ENCODE measurements around the gene SARDH.
"Not testable (repeated sequence)": the region's sequence is repeated elsewhere in the genome, so short reads cannot be mapped to it uniquely, and the experiment has no call there.

SARDH gene

DNA sequence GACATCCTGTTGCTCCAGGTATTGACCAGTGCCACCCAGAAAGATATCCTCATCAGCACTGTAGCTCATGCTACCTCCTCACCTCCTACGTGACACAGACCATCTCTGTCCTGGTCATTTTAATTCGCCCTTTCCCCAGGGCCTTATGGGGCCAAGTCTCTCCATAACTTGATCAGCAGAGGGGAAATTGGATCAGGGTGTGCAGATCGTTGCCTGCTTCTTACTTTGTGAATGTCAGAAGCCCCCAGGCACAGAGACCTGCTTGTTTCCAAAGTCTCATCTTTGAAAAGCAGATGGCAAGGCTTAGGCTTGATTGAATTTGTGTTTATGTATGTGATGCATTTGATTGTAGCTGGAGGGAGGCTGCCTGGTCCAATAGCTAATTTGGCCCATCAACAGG, 110.8 kb downstream of the SARDH start:
- DNase-seq (ENCODE audit: low read depth): no peak
- in situ Hi-C loops (cut with HindIII; ENCODE audit: low sequenced_read_pairs): no loop called here
- no peak overlapping the region for H3K4me3 ChIP-seq (ENCODE audit: low read depth, low read length)
- TF ChIP-seq, protein P1, sequence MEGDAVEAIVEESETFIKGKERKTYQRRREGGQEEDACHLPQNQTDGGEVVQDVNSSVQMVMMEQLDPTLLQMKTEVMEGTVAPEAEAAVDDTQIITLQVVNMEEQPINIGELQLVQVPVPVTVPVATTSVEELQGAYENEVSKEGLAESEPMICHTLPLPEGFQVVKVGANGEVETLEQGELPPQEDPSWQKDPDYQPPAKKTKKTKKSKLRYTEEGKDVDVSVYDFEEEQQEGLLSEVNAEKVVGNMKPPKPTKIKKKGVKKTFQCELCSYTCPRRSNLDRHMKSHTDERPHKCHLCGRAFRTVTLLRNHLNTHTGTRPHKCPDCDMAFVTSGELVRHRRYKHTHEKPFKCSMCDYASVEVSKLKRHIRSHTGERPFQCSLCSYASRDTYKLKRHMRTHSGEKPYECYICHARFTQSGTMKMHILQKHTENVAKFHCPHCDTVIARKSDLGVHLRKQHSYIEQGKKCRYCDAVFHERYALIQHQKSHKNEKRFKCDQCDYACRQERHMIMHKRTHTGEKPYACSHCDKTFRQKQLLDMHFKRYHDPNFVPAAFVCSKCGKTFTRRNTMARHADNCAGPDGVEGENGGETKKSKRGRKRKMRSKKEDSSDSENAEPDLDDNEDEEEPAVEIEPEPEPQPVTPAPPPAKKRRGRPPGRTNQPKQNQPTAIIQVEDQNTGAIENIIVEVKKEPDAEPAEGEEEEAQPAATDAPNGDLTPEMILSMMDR (IDR thresholded peaks at IDR 0.05; ENCODE audit: low read depth, low read length, missing control alignments): no peak

DNA sequence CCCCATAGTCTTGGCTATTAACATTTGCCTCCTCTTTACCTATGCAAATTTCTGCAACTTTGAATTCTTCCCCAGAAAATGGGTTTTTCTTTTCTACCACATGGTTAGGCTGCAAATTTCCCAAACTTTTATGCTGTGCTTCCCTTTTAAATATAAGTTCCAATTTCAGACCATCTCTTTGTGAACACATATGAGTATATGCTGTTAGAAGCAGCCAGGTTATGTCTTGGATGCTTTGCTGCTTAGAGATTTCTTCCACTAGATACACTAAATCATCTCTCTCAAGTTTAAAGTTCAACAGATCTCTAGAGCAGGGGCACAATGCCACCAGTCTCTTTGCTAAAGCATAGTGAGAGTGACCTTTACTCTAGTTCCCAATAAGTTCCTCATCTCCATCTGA, 112.1 kb downstream of the SARDH start:
- in situ Hi-C loops (cut with HindIII; ENCODE audit: low sequenced_read_pairs); H3K4me3 ChIP-seq (ENCODE audit: low read depth, low read length); DNase-seq (ENCODE audit: low read depth): not testable (repeated sequence)

DNA sequence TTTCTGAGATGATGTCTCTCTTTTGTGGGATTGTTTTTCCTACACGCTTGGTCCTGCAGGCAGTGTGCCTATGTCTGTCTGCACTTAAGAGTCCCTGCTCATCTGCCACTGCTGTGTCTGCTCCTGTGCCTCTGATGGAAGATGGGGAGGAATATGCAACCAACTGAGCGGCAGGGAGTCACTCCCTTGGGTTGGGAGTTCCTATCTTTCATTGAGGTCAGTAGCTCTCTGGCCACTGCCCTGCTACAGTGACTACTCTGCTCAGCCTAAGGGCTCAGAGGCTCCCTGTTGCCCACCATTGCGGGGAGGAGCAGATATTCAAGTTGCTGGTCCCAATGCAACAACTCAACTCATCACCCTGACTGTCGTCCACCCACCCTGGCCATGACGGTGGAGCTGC, 115.6 kb downstream of the SARDH start:
- no peak for DNase-seq (ENCODE audit: low read depth)
- TF ChIP-seq, protein P1 (IDR thresholded peaks at IDR 0.05; ENCODE audit: low read depth, low read length, missing control alignments): no peak
- in situ Hi-C loops (cut with HindIII; ENCODE audit: low sequenced_read_pairs): no loop called here
- no peak overlapping the region for H3K4me3 ChIP-seq (ENCODE audit: low read depth, low read length)

DNA sequence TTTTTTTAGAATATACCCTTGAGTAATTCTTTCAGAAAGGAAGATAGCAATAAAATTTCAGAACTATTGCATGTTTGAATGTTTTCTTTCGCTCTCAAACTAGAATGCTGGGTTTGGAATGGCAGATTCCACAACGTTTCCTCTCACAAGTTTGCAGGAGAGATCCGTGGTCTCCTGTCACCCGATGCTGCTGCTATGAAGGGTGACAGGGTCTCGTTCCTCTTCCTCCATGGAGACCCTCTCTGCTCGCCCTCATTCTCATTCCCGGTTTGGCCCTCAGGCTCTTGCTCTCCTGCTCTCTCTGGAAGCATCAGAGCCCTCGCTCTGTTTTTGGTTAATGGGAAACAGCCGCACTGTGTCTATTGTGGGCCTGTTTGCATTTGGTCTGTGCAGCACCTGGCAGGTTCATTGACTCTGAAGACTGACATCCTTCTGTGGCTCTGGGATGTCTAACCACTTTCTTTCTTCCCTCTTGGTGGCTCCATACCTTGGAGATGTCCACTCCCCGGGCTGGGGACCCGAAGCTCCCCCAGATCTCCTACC, 116.4 kb downstream of the SARDH start:
- TF ChIP-seq, protein P1 (IDR thresholded peaks at IDR 0.05; ENCODE audit: low read depth, low read length, missing control alignments): no peak
- DNase-seq (ENCODE audit: low read depth): no peak
- no peak overlapping the region for H3K4me3 ChIP-seq (ENCODE audit: low read depth, low read length)
- in situ Hi-C loops (cut with HindIII; ENCODE audit: low sequenced_read_pairs): no loop called here

DNA sequence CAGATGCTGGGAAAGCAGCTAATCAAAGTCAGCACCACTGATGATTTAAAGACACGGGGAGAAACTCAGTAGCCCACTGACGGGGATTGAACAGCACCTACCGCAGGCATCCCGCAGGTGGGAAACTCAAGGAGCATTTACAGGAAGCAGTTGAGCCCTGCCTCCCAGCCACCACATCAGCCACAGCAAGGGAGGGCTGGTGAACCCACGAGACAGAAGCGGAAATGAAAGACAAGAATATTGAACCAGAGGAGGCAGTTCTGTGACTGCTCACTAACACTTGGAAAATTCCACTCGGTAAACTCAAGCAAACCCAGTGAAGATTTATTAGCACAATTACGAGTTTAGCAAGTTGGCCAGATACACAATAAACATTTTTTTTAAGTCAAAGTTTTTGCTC, 118.4 kb downstream of the SARDH start:
- DNase-seq (ENCODE audit: low read depth): no peak
- no peak overlapping the region for H3K4me3 ChIP-seq (ENCODE audit: low read depth, low read length)
- in situ Hi-C loops (cut with HindIII; ENCODE audit: low sequenced_read_pairs): no loop called here
- TF ChIP-seq, protein P1 (IDR thresholded peaks at IDR 0.05; ENCODE audit: low read depth, low read length, missing control alignments): no peak

DNA sequence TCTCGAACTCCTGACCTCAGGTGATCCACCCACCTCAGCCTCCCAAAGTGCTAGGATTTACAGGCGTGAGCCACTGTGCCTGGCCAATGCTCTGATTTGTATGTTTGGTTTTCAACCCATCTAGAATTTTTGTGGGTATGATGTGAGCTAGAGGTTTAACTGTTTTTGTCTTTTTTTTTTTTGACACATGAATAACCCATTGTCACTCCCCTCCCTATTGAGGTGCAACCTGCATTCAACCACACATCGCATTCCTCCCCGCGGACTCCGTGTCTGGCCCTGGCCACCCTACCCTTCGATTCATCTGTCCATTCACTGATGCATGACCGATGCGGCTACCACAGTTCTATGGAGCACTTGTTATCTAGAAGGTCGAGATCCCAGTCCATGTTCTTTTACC, 119.4 kb downstream of the SARDH start:
- in situ Hi-C loops (cut with HindIII; ENCODE audit: low sequenced_read_pairs): no loop called here

DNA sequence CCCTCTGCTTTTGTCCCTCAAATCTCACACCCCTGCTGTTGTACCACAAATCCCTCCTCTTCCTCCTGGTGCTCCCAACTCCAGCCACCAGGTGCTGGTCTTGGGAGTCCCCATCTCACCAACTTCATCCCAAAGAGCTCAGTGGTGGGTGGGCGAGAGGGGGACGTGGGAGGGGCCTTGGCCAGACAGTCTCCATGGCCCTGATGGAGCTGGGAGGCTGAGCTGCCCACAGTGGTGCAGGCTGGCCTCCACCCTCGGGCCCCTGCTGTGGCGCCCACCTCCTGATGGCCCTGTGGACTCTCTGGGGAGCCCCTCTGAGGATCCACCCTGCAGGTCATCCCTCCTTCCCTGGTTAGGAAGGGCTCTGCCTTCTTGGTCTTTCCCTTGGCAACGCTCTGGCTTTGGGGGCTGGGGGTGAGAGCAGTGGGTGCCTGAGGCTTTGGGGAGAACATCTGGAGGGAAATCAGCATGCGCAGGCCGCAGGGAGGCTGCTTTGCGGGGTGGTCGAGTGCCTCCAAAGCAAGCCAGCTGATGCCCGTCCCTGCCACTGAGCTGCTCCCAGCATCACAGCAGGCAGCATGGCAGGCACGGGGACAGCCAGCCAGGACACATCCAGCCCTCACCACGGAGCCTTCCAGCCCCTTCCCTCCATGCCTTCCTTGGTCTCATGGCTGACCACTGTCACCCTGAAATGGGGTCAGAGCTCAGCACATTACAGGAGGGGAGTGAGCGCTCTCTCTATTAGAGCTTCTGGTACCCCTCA, 121.3 kb downstream of the SARDH start:
- TF ChIP-seq, protein P1 (IDR thresholded peaks at IDR 0.05; ENCODE audit: low read depth, low read length, missing control alignments): no peak
- in situ Hi-C loops (cut with HindIII; ENCODE audit: low sequenced_read_pairs): no loop called here
- no peak overlapping the region for H3K4me3 ChIP-seq (ENCODE audit: low read depth, low read length)
- DNase-seq (ENCODE audit: low read depth): no peak

More for the DNA sequence above, 119.4 kb downstream of the SARDH start:
- DNase-seq (ENCODE audit: low read depth): no peak
- TF ChIP-seq, protein P1 (IDR thresholded peaks at IDR 0.05; ENCODE audit: low read depth, low read length, missing control alignments): no peak
- no peak overlapping the region for H3K4me3 ChIP-seq (ENCODE audit: low read depth, low read length)
